ENCODE data around the gene EDAR.

DNA sequence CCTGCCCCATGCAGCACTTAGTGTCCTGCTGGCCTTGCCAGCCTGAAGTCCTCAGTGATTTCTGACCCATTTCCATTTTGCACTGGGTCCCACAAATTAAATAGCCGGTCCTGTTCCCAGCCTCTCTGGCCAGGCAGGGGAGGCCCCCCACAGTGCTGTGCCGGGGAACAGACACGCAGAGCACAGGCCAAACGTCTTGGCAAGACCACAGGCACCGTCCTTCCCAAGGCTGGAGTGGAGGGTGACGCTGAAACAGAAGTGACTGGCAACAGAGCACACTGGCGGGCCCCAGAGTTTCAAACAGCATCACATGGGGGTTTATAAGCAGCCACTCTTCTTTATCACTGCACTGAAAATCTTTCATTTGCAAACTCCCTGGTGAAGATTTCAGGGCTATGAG, 52.2 kb downstream of the EDAR start:
- TF ChIP-seq, protein P1, sequence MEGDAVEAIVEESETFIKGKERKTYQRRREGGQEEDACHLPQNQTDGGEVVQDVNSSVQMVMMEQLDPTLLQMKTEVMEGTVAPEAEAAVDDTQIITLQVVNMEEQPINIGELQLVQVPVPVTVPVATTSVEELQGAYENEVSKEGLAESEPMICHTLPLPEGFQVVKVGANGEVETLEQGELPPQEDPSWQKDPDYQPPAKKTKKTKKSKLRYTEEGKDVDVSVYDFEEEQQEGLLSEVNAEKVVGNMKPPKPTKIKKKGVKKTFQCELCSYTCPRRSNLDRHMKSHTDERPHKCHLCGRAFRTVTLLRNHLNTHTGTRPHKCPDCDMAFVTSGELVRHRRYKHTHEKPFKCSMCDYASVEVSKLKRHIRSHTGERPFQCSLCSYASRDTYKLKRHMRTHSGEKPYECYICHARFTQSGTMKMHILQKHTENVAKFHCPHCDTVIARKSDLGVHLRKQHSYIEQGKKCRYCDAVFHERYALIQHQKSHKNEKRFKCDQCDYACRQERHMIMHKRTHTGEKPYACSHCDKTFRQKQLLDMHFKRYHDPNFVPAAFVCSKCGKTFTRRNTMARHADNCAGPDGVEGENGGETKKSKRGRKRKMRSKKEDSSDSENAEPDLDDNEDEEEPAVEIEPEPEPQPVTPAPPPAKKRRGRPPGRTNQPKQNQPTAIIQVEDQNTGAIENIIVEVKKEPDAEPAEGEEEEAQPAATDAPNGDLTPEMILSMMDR (optimal IDR thresholded peaks at IDR 0.05 in 1 of 3, IDR thresholded peaks at IDR 0.05 in 1 of 3, conservative IDR thresholded peaks at IDR 0.05 in 1 of 3; ENCODE audit: extremely low read depth in 1 of 3, insufficient read depth in 2 of 3, low read length in 3 of 3) = no peak
- TF ChIP-seq EZH2 (IDR thresholded peaks at IDR 0.05; ENCODE audit: low read length) = no peak
